Measurements from ENCODE around the gene ISG20L2. TPM values are rescaled to one million over a fixed set of nuclear protein-coding genes. Genes with fewer than 3 reads are reported as not detected.

Gene ISG20L2
- total RNA-seq, 1 donor from 2014 or later = 7.8 TPM

GRCh38 chr1:156752843-156753482, 24.4 kb upstream of the ISG20L2 start:
- DNase-seq = no peak

GRCh38 chr1:156751757-156752481, 23.4 kb upstream of the ISG20L2 start:
- DNase-seq = peak; percentile 99

GRCh38 chr1:156751451-156751756, 22.8 kb upstream of the ISG20L2 start, which contains the start of gene HDGF:
Gene HDGF (minus strand): TSS chr1:156751675. CDS start chr1:156751429, 246 bp downstream.
- DNase-seq = no peak

- peak; percentile 66 for DNase-seq
Measured at GRCh38 chr1:156750711-156751450, 22.3 kb upstream of the ISG20L2 start.

- DNase-seq = peak; percentile 41
Measured at GRCh38 chr1:156750191-156750672, 21.7 kb upstream of the ISG20L2 start.

GRCh38 chr1:156749419-156750118, 21.0 kb upstream of the ISG20L2 start:
- no peak for DNase-seq

- DNase-seq = peak; percentile 71
Measured at GRCh38 chr1:156748670-156749418, 20.3 kb upstream of the ISG20L2 start.

GRCh38 chr1:156747742-156748669, 19.4 kb upstream of the ISG20L2 start:
- DNase-seq = peak; percentile 58

GRCh38 chr1:156746728-156747631, 18.4 kb upstream of the ISG20L2 start:
- peak; percentile 97 for DNase-seq

GRCh38 chr1:156746406-156746727, 17.8 kb upstream of the ISG20L2 start:
- DNase-seq = no peak

GRCh38 chr1:156745881-156746280, 17.3 kb upstream of the ISG20L2 start:
- DNase-seq = no peak

GRCh38 chr1:156744786-156745419, 16.3 kb upstream of the ISG20L2 start:
- DNase-seq = no peak

- no peak for DNase-seq
Measured at GRCh38 chr1:156744344-156744743, 15.8 kb upstream of the ISG20L2 start.

- no peak for DNase-seq
Measured at GRCh38 chr1:156743367-156744302, 15.1 kb upstream of the ISG20L2 start.

GRCh38 chr1:156742801-156743200, 14.2 kb upstream of the ISG20L2 start:
- no peak for DNase-seq

- no peak for DNase-seq
Measured at GRCh38 chr1:156742017-156742416, 13.5 kb upstream of the ISG20L2 start.

- DNase-seq = no peak
Measured at GRCh38 chr1:156741481-156741983, 13.0 kb upstream of the ISG20L2 start.

Data from tongue (tissue), 2 donors.